Panc1 (cell line): ENCODE data around the gene CFAP97.

Experiments
- CTCF ChIP-seq: fragments of 450-650 bp; IDR thresholded peaks from 2 replicates; pipeline ENCODE4 v1.5.1; 2017; ENCODE audit warnings: mild to moderate bottlenecking
- POLR2AphosphoS5 ChIP-seq: IDR thresholded peaks from 2 replicates; pipeline ENCODE4 v1.6.1; 2012; ENCODE audit warnings: mild to moderate bottlenecking, low read depth, low read length, moderate library complexity
- REST ChIP-seq, 2 experiments: IDR thresholded peaks; 2 replicates each; pipeline ENCODE4 v1.6.1; 2011 to 2012; ENCODE audit warnings: low read depth in 2 of 2, control low read depth in 1 of 2, low read length in 1 of 2, mild to moderate bottlenecking in 1 of 2, moderate library complexity in 1 of 2; ENCODE audit not compliant: insufficient read depth in 1 of 2
- SIN3A ChIP-seq: IDR thresholded peaks from 2 replicates; pipeline ENCODE4 v1.6.1; 2012; ENCODE audit warnings: low read depth, mild to moderate bottlenecking, low read length, moderate library complexity, borderline replicate concordance; ENCODE audit not compliant: insufficient read depth
- TCF7L2 ChIP-seq: IDR thresholded peaks from 2 replicates; pipeline ENCODE4 v1.6.1; 2011; ENCODE audit warnings: mild to moderate bottlenecking, low read depth, low read length, inconsistent platforms

GRCh38 chr4:185227713-185228278 is 24.0 kb upstream of the CFAP97 start:
- TF ChIP-seq CTCF (no peak), REST (IDR thresholded peaks at IDR 0.05; ENCODE audit: insufficient read depth in 1 of 2, low read depth in 2 of 2, low read length in 1 of 2) (no peak), POLR2AphosphoS5 (no peak), SIN3A (no peak), TCF7L2 (no peak)
